Stomach (tissue), 4 donors: ENCODE data around the gene MAGI1.

Experiments used
- EP300 ChIP-seq: sonication (generic); formaldehyde crosslinking; IDR thresholded peaks from one replicate; pipeline ENCODE4 v1.6.1; 2017; ENCODE audit warnings: antibody characterized with exemption
- POLR2A ChIP-seq, 4 donors: fragments of 450-650 bp; IDR thresholded peaks; one replicate each; pipeline ENCODE4 v1.6.1; 2016; ENCODE audit warnings: antibody characterized with exemption in 4 of 4, control low read depth in 2 of 4, mild to moderate bottlenecking in 1 of 4, moderate library complexity in 1 of 4
- TF ChIP-seq, protein P1 (sequence below), 7 experiments: fragments of 450-650 bp in 4 of 7; fragments of 200-600 bp in 3 of 7; sonication (generic) in 3 of 7; IDR thresholded peaks; one replicate each; pipeline ENCODE4 v1.5.1; 2016 to 2019; ENCODE audit warnings: antibody characterized with exemption in 7 of 7, control low read depth in 2 of 7, mild to moderate bottlenecking in 1 of 7

DNA sequence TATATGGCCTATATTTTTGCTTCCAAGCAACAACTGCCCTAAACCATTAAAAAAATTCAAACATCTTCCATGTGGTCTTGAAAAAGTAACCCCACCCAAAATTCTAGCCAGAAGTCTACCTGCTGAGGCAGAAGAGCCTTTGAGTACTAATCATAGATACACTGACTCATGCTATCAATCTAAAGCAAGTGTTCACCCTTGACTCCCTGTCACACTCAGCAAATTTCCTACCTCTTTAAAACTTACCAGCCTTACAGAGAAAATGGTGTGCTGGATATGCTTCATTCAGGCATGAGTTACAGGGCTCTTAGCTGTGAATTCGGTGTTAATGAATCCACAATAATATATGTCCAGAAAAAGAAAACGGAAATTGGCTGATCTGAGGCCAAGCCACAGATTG is 373.8 kb downstream of the MAGI1 start:
- TF ChIP-seq, protein P1, sequence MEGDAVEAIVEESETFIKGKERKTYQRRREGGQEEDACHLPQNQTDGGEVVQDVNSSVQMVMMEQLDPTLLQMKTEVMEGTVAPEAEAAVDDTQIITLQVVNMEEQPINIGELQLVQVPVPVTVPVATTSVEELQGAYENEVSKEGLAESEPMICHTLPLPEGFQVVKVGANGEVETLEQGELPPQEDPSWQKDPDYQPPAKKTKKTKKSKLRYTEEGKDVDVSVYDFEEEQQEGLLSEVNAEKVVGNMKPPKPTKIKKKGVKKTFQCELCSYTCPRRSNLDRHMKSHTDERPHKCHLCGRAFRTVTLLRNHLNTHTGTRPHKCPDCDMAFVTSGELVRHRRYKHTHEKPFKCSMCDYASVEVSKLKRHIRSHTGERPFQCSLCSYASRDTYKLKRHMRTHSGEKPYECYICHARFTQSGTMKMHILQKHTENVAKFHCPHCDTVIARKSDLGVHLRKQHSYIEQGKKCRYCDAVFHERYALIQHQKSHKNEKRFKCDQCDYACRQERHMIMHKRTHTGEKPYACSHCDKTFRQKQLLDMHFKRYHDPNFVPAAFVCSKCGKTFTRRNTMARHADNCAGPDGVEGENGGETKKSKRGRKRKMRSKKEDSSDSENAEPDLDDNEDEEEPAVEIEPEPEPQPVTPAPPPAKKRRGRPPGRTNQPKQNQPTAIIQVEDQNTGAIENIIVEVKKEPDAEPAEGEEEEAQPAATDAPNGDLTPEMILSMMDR (IDR thresholded peaks at IDR 0.05): no peak
- TF ChIP-seq POLR2A (IDR thresholded peaks at IDR 0.05): no peak
- TF ChIP-seq EP300: no peak
